Activated naive CD4-positive, alpha-beta T cell (primary cell): ENCODE data around the gene CCDC85C.

Source experiments
- DNase-seq, 4 experiments: peaks; one replicate each; lab custom pipeline; 2025; lab: John Stamatoyannopoulos, UW

CCDC85C gene

DNA sequence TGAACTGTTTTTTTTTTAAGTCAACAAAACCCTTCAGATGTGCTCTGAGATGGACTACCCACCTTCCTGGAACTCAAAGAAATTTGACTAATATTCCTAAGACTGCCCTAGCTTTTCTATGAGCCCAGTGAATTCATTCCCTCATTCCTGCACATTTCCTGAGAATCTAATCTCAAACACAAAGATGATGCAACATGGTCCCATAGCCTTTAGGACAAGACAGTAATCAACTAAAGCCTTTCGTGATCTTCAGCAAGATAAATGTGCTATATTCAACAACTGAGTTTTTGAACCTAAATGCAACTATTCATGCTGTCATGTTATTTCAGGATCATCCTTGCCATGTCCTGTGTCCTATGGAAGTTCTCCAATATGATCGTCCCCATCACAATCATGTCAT lies 128.3 kb downstream of the CCDC85C start:
- DNase-seq, result no peak

DNA sequence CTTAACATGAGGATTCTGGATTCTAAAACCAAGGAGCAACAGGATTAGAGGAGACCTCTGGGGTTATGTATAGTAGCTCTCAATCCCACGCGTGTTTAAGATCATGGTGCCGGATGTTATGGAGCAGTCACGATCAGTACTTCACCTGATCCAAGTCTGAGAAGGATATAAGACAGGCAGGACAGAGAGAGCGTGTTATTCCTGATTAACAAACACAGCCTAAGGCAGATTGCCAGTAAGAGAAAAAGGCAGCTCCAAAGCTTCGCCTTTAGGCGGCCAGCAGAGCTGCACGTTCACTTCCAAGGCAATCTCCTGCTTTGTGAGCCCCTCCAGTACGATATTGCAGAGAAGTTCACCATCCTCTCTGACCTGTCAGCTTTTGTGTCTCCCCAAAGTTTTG lies 128.8 kb downstream of the CCDC85C start:
- no peak for DNase-seq

DNA sequence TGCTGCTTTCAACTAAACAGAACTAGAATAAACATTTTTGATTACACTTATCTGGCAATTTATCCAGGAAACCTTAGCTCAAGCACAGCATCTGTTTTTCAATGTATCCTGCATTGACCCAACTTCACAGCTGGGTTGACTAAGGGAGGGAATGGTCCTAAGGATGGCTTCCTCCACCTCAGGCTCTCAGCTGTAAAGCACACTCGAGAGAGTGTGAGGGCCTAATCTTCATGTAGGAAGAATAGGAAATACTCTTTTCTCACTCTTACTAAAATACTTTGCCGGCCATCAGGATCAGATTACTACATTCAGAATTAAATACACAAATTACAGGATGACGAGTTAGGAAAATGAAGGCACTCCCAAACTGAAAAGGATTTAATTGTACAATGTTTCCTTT lies 130.5 kb downstream of the CCDC85C start:
- no peak for DNase-seq

- no peak for DNase-seq
These were observed 131.1 kb downstream of the CCDC85C start for GRCh38 chr14:99472937-99473336.

GRCh38 chr14:99471731-99472130 lies 132.3 kb downstream of the CCDC85C start:
- DNase-seq, result no peak

GRCh38 chr14:99468836-99469592 lies 135.0 kb downstream of the CCDC85C start:
- no peak for DNase-seq

DNA sequence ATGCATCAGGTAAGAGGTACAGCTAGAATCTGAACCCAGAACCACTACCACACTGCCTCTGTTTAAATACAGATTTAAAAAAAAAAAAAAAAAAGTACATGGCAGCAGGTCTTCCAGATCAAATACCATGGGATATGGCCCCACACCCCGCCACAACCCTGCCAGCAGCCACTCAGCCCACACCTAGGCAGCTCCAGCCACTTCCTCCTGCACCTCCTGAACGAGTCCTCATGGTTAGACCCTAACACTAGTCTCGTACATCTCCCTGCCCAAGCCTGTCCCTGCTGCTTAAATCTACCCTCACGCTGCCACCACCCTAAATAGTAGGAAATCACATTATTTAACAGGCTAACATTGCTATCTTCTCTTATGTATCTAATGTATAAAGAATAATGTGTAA lies 135.9 kb downstream of the CCDC85C start:
- no peak for DNase-seq

GRCh38 chr14:99467336-99468078 lies 136.5 kb downstream of the CCDC85C start:
- DNase-seq, result no peak

DNA sequence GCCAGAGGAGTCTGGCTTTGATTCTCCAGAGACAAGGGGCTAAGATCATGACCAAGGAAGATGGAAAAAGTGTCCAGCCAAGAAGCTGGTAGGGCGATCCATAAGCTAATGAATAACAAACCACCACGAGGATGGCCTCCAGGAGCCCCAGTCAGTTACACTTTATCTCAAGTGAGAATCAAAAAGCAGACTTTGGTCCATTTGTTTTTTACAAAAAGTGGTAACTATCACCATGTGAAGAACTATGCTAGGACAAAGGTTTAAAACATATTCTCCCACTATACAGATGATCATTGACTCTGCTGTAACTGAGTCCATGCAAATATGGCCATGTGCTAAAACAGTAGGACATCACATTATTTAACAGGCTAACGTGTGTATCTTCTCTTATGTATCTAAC lies 137.2 kb downstream of the CCDC85C start:
- DNase-seq, result no peak

DNA sequence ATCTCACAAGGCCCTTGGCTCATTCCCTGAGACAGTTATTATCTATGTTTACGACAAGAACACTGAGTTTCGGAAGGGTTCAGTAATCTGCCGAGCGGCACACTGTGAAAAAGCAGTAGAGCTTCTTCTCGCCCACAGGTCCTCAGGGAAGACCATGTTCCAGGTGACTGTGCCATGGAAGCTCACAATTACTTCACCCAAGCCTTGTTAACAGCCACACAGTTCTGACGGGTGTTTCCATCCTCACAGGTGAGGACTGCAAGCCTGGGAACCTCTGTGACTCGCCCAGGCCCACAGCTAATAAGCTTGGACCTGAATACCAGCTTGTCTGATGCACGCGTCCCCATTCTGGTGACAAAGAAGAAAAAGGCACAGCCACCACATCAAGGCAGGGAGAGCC lies 138.7 kb downstream of the CCDC85C start:
- DNase-seq, result no peak

GRCh38 chr14:99463974-99464373 lies 140.0 kb downstream of the CCDC85C start:
- DNase-seq, result no peak

- DNase-seq, result no peak
These were observed 141.8 kb downstream of the CCDC85C start for GRCh38 chr14:99462210-99462609.

DNA sequence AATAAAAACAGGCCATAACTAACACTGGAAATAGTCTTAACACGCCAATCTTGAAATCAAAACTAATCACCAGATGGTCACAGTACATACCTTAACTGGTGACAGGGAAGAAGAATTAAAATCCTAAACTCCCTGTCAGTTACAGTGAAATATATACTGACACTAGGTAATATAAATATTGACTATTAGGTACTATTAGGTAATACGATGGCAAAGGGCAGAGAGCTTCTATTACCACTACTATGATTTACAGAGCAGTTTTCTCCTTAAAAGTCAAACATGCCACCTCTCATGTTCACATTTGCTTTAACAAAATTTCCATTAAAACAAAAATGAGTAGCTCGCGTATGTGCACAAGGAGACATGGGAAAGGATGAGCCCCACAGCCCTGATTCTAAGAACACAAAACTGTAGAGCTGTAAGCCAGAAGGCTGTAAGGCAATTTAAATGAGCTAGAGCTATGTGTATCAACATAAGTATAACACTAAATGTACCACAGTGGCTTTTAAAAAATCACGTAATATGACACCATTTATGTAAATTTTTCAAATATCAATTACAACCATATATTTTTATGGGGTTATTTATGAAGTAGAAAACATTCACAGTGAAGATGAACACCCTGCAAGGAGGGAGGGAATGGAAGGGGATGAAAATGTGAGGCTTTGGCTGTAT lies 142.5 kb downstream of the CCDC85C start:
- DNase-seq, result no peak

DNA sequence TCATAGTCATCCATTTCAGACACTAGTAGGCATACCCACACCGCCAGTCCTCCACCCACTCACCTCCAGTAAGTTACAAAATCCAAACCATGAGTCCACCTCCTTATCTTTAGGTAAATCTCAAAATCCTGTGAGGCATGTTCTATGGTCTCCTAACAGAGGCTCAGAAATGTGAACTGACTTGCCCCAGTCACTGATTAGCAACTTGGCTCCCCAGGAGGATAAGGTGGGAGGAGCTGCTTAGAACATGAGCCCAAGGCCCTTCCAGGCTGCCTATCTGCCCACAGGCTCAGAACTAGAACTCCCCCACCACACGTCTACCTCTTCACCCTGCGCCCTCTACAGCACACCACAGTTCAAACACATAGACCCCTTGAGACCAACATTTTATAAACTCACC lies 143.2 kb downstream of the CCDC85C start:
- DNase-seq, result no peak

DNA sequence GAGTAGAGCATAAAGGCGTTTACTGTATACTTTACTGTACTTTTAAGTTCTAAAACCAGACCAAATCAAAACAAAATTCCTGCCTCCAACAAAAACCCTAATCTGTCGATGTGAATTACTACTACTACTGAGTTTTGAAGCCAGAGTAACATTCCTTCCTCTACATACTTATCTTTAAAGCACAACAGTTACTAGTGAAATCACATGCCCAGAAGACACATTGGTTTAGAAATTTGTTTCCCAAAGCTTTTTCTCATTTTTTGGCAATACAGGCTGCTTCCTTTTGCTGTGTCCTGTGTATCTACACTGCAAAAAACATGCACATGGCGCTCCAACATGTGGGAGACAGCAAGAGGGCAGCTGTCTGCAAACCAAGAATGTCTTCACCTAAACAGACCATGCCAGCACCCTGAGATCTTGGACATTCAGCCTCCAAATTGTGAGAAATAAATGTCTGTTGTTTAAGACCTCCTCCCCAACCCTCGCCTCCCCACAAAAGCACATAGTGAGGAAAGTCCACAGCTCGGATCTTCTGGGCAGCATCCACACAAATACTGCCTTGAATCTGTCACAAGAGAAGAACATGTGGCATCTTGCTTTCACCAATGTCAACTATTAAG lies 144.4 kb downstream of the CCDC85C start:
- no peak for DNase-seq

DNA sequence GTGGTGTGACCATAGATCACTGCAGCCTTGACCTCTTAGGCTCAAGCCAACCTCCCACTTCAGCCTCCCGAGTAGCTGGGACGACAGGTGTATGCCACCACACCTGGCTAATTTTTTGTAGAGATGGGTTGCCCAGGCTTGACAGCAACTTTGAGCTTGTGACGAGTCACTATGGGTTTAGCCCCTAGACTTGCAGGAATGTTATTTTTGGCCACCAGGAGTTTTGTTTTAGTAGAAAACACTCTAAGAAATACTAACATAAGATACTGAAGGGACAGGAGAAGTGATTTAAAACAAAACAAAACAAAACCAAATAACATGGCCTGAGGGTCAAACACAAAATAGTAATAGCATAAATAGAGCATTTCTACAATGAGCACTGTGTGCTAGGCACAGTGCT lies 149.8 kb downstream of the CCDC85C start:
- DNase-seq, result no peak

GRCh38 chr14:99452968-99453367 lies 151.0 kb downstream of the CCDC85C start:
- DNase-seq, result no peak

- DNase-seq, result no peak
These were observed 152.8 kb downstream of the CCDC85C start for GRCh38 chr14:99451234-99451633.

DNA sequence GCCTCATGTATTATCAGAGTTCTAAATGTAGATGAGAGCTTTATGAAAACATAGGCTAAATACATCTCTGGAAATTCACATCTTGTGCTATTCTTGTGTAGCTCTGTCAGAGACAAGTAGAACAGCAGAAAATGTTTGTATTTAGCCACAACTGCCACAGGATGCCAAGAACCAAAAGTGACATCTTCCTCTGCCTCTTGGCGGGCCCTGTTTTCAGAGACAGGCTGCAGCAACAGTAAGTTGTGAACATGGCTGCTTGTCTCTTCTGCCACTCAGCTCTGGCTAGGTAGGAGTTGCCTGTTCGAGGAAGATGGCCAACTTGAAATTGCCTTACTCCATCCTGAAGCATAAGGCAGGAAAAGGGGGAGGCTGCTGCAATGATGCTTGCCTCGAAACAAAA lies 153.7 kb downstream of the CCDC85C start:
- DNase-seq, result no peak
